Measurements from ENCODE around the gene MYL9.
A peak's percentile ranks its signal among the peaks of the same experiment; 100 is the strongest.

Gene MYL9

GRCh38 chr20:36526521-36527011 lies 14.8 kb upstream of the MYL9 start:
- DNase-seq (ENCODE audit: low spot score), result no peak

- DNase-seq (ENCODE audit: low spot score), result no peak
Observed at GRCh38 chr20:36527331-36528125, 13.8 kb upstream of the MYL9 start.

- no peak for DNase-seq (ENCODE audit: low spot score)
Observed at GRCh38 chr20:36528176-36528874, 13.0 kb upstream of the MYL9 start.

GRCh38 chr20:36528875-36529417 lies 12.4 kb upstream of the MYL9 start:
- DNase-seq (ENCODE audit: low spot score), result no peak

GRCh38 chr20:36532388-36532787 lies 8.9 kb upstream of the MYL9 start:
- DNase-seq (ENCODE audit: low spot score), result no peak

- DNase-seq (ENCODE audit: low spot score), result no peak
Observed at GRCh38 chr20:36532822-36533221, 8.5 kb upstream of the MYL9 start.

GRCh38 chr20:36538026-36538722 lies 3.1 kb upstream of the MYL9 start:
- no peak for DNase-seq (ENCODE audit: low spot score)

- DNase-seq (ENCODE audit: low spot score), result no peak
Observed at GRCh38 chr20:36540551-36541211, 638 bp upstream of the MYL9 start.

GRCh38 chr20:36541768-36542488 lies 609 bp downstream of the MYL9 start:
- peak; percentile 78 for DNase-seq (ENCODE audit: low spot score)

- DNase-seq (ENCODE audit: low spot score), result no peak
Observed at GRCh38 chr20:36542516-36543183, 1.3 kb downstream of the MYL9 start.

- peak; percentile 88 for DNase-seq (ENCODE audit: low spot score)
Observed at GRCh38 chr20:36543184-36544133, 2.1 kb downstream of the MYL9 start.

- DNase-seq (ENCODE audit: low spot score), result peak; percentile 69
Observed at GRCh38 chr20:36544134-36545018, 3.1 kb downstream of the MYL9 start.

- no peak for DNase-seq (ENCODE audit: low spot score)
Observed at GRCh38 chr20:36546111-36546736, 4.9 kb downstream of the MYL9 start.

- no peak for DNase-seq (ENCODE audit: low spot score)
Observed at GRCh38 chr20:36547186-36548005, 6.1 kb downstream of the MYL9 start.

- no peak for DNase-seq (ENCODE audit: low spot score)
Observed at GRCh38 chr20:36548006-36548315, 6.6 kb downstream of the MYL9 start.

GRCh38 chr20:36548704-36549627 lies 7.6 kb downstream of the MYL9 start:
- DNase-seq (ENCODE audit: low spot score), result no peak
